ENCODE measurements around the gene PTRH1.
A peak's percentile ranks its signal among the peaks of the same experiment; 100 is the strongest.

Gene PTRH1

GRCh38 chr9:127738666-127739065 lies 23.2 kb upstream of the PTRH1 start:
- DNase-seq (ENCODE audit: low read depth) = no peak
- TF ChIP-seq CTCF (IDR thresholded peaks at IDR 0.05; ENCODE audit: low read length, missing control alignments) = no peak
- H3K4me3 ChIP-seq (replicated peaks; ENCODE audit: low read depth, low read length) = no peak overlapping the region

GRCh38 chr9:127735530-127736185 lies 20.2 kb upstream of the PTRH1 start:
- TF ChIP-seq CTCF (IDR thresholded peaks at IDR 0.05; ENCODE audit: low read length, missing control alignments) = no peak
- no peak overlapping the region for H3K4me3 ChIP-seq (replicated peaks; ENCODE audit: low read depth, low read length)
- DNase-seq (ENCODE audit: low read depth) = peak; percentile 20

GRCh38 chr9:127734747-127735529 lies 19.5 kb upstream of the PTRH1 start, which contains the start of gene TOR2A:
Gene TOR2A (minus strand): TSS chr9:127735294. CDS start chr9:127735270, 24 bp downstream.
- TF ChIP-seq CTCF (IDR thresholded peaks at IDR 0.05; ENCODE audit: low read length, missing control alignments) = peak; percentile 93
- peak within 1 kb of the TSS; percentile 70 for H3K4me3 ChIP-seq (replicated peaks; ENCODE audit: low read depth, low read length)
- DNase-seq (ENCODE audit: low read depth) = peak; percentile 98

- TF ChIP-seq CTCF (IDR thresholded peaks at IDR 0.05; ENCODE audit: low read length, missing control alignments) = no peak
- no peak for DNase-seq (ENCODE audit: low read depth)
These were observed 18.8 kb upstream of the PTRH1 start for GRCh38 chr9:127734247-127734746.

GRCh38 chr9:127733614-127734013 lies 18.2 kb upstream of the PTRH1 start:
- no peak for TF ChIP-seq CTCF (IDR thresholded peaks at IDR 0.05; ENCODE audit: low read length, missing control alignments)
- DNase-seq (ENCODE audit: low read depth) = no peak

More at GRCh38 chr9:127734247-127734746, 18.8 kb upstream of the PTRH1 start:
- peak overlapping the region; percentile 70 for H3K4me3 ChIP-seq (replicated peaks; ENCODE audit: low read depth, low read length)

GRCh38 chr9:127732444-127732843 lies 17.0 kb upstream of the PTRH1 start:
- no peak for DNase-seq (ENCODE audit: low read depth)
- no peak overlapping the region for H3K4me3 ChIP-seq (replicated peaks; ENCODE audit: low read depth, low read length)
- no peak for TF ChIP-seq CTCF (IDR thresholded peaks at IDR 0.05; ENCODE audit: low read length, missing control alignments)

More at GRCh38 chr9:127733614-127734013, 18.2 kb upstream of the PTRH1 start:
- H3K4me3 ChIP-seq (replicated peaks; ENCODE audit: low read depth, low read length) = no peak overlapping the region

All from fibroblast of pulmonary artery (primary cell).